NCI-H128 (cell line): ENCODE results near the gene CNTN2.

Source experiments
- DNase-seq: peaks from one replicate; lab custom pipeline; 2025; ENCODE audit not compliant: unreplicated experiment; lab: John Stamatoyannopoulos, UW

The CNTN2 gene

DNA sequence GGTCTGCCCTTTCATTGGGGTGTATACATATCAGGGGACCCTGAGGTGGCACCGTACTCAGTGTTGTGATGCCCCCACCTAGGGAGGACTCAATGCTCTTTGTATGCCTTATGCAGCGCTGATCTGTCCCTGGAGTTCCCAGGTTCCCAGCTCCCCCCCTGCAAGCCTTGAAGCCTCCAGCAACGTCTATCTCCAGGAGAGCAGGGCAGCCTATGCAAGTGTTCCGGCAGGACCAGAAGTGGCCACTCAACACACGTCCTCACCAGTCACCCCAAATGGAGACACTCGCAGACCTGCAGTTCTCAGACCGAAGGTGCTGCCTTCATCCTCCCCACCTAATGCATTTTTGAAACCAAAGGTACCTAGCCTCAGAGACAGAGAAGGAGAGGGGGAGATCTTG lies 25.2 kb upstream of the CNTN2 start:
- no peak for DNase-seq

DNA sequence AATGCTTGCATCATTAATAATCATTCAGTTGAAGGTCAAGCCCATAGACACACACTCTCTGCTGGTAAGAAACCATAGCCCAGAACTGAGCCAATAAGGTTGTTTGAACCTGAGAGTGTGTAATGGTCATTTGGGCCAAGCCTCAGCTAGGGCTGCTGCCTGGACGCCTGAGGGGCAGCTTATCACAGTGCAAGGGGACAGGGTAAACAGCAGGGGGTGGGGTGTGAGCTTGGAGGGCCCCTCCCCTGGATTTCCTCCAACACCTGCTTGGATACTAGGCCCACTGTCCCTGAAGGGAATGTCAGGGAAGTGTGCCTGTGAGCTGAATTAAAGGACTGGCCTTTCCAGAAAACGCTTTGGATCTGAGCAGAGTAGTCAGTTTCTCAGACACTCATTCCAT lies 24.6 kb upstream of the CNTN2 start:
- no peak for DNase-seq

DNA sequence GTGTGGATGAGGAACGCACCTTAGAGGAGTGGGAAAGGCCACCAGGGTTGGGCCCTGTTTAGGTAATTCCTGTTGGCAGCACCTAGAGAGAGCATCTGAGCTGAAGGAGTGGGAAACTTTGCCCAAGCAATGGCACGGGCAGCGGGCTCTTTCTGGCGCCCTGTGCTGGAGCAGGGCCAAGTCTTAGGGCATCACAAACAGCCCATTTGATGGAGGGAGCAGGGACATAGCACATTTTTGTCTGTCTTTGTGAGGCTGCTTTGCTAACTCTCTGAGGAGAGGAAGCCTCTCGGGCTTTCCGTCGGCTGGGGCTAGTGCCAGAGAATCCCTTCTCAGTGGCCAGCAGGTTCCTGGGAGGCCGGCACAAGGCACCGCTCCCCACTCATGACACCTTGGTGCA lies 22.5 kb upstream of the CNTN2 start:
- no peak for DNase-seq

DNA sequence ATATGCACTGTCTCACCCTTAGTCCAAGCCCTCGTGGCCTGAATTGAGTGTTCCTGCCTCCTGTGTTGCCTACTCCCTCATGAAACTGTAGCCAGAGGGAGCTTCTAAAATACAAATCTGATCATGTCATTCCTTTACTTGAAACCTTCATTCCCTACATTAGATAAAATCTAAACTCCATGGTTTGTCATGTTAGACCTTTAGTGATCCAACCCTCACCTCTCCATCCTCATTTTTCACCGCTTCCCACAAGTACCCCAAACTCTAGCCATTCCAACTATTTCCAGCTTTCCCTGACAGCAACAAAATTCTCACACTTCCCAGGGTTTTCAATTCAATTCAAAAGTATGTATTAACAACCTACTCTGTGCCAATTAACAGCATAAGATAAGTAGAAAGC lies 18.3 kb upstream of the CNTN2 start:
- DNase-seq: no peak

DNA sequence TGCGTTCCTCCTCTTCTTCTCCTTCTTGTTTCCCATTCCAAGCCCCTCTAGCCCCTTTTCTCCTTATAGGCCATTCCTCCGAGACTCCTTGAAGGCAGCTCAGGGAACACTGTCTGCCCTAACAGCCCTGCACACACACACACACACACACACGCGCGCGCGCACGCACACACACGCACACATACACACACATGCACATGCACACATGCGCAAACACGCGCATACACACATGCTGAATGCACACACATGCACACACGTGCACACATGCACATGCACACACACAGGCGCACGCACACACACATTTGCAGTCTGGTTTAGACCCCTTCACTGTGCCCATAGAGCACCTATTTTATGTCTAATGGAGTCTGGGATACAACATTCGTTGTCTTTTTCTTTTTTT lies 17.8 kb upstream of the CNTN2 start:
- no peak for DNase-seq

DNA sequence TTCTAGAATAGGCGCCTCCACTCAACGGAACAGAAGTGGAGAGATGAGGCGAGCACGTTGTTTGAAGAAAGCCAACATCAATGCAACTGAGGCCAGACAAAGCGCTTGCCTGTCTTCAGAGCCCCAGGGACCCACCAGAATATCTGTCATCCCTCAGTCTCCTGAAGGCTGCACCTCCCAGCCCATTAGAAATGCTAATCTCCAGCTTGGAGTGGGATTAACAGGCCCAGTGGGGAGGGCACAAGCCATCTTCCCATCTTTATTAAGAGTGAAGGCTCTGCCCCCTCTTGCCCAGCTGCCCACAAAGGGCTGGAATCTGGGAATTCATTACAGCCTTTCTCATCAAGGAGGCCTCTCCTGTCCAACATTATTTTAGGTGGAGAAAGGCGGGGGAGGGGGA lies 16.8 kb upstream of the CNTN2 start:
- DNase-seq: no peak

DNA sequence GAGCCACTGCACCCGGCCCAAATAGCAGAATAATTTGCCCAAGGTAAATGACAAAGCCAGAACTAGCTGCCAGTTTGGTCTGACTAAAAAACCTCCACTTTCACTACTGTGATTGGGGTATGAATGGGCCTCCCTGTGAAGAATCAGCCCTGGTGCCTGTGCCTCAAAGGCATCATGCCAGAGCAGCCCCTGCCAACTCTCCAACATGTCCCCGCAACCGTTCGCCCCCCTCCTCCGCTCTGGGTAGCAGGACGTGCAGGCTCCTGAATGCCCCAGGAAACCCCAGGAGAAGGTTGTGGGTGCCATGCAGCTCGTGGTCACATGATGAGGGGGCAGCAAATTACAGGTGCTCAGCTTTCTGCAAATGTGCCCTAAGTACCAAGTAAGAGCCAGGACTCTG lies 14.6 kb upstream of the CNTN2 start:
- DNase-seq: no peak

DNA sequence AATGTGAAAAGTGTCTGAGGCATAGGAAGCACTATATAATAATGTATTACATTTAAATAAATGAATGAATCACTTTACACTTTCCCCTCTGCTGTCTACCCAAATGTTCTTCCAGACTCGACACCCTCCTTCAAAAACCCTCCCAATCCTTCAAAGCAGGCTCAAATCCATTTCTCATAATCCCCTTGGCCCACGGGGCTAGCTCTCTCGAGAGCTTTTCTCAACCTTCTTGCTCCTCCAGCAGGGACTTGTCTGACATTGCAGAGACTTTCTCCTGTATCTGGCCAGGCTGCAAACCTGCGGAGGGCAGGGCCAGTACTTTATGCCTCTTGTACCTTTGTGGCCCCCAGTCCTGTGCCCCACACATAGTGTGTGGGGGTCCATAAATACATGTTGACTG lies 14.1 kb upstream of the CNTN2 start:
- no peak for DNase-seq

DNA sequence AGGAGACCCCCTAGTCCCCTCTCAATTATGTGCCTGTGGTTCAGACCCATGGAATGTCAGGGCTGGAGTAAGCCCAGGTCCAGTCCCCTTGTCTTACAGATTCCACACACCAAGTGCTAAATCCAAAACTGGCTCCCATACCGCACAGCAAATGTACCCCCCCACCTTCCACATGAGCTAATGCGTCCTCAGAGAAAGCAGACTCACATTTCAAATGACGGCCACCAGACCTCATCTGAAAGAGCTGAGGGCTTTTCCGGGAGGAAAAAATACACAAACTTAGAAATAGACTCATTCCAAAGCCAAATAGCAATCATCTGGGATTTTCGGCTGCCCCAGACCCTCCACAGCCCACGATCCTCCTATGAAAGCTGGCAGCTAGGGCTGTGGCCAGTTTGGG lies 12.8 kb upstream of the CNTN2 start:
- no peak for DNase-seq

DNA sequence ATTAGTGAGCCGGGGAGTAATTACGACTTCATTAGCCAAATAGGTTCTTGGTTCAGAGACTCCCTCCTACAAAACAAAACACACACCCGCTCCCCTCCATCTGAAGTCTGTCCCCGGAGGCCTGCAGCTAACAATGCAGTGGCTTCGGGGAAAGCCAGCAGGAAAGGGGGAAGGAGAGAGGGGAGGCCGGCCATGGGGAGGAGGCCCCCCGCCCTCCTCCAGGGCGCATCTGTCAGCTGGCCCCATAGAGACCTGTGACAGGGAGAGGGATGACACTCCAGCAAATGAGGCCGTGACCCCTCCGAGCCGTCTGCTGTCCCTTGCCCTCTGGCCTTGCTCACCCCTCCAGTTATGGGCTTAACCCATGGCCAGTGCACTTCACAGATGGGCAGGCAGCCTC lies 12.1 kb upstream of the CNTN2 start:
- no peak for DNase-seq

DNA sequence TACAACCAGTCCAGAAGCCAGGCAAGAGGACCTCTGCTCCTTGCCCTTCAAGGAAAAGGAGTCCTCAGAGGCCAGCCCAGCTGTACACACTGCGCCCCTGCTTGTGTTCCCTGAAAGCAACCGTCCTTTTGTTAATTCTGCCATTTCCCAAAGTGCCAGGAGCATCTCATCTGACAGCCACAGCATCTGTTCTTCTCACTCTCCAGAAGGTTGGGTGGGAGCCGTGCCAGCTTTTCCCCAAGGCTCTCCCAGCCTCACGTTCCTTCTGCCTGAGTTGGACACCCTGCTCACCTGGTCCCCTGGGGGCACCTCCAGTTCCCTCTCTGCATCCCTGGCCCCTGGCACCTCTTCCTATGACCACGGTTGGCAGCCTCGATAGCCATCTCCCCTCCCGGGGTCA lies 10.5 kb upstream of the CNTN2 start:
- no peak for DNase-seq

DNA sequence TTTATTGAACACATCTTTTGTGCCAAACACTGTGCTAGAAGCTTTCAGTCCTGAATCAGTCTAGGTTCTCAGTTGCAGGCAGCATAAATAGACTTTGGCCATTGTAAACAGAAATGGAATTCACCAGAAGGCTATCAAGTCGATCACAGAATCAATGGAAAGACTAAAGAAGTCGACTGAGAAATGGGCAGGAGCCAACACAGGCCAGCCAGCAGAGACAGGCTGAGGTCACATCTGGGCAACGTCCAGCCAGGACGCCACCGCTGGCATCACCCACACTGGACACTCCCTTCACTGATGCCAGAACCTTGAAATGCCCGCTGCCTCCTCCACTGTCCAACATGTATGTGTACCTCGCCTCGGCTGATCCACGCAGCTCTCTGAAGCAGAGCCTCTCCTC lies 5.5 kb upstream of the CNTN2 start:
- DNase-seq: no peak

DNA sequence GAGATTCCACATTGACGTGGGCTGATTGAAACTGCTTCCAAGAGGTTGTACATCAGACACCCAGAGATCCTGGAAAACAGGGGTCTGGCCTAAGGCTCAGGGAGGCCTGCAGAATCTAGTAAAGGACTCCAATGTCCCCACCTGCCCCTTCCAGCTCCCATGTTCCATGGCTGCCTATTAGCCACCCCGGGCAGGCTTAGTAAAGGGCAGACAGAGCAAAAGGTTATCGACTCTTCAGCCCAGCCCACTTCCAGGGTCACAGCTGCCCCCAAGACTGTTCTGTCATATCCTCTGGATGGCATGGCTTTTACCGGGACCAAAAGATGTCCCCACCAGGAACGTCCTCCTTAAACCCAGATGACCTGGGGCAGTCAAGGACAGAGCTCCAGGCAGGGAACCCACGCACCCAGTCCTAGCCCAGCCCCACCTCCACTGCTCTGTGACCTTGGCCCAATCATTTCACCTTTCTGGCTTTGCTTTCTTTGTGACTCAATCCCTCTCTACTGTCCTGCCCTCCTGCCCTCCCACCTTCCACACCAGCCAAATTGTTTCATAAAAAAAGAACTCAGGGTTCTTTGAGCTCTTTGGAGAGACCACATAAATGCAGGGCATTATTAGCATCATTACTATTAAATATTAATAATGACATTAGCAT lies 4.8 kb upstream of the CNTN2 start:
- DNase-seq: no peak

DNA sequence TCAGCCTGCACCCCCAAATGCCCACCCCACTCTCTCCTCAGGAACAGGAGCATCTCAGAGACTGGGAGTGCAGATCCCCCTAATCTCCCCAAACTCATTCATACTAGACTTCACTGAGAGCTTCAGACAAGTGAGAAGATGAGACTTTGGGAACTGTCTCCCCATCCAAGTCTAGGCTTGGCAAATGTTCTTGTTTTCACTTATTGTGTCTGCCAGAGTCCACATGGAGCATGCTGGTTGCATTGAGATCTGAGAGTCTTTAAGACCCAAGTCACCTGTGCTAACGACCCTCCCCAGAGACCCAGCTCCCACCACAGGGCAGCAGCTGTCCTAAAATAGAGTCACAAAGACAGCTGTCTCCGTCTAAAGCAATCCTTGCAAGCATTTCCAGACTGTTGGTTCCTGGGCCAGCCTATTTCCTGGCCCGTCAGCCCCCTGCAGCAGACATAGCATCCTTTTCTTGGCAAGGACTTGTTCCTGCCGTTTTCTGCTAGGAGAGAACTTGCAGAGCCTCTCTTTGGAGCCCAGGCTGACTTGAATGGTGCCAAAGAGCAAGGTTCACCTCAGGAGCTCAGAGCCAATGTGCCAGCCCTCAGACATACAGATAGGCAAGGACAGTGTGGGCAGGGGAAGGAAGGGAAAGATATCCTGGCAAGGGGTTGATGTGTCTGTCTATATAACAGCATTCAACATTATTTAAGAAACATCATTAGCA lies 1.9 kb upstream of the CNTN2 start:
- DNase-seq: no peak

DNA sequence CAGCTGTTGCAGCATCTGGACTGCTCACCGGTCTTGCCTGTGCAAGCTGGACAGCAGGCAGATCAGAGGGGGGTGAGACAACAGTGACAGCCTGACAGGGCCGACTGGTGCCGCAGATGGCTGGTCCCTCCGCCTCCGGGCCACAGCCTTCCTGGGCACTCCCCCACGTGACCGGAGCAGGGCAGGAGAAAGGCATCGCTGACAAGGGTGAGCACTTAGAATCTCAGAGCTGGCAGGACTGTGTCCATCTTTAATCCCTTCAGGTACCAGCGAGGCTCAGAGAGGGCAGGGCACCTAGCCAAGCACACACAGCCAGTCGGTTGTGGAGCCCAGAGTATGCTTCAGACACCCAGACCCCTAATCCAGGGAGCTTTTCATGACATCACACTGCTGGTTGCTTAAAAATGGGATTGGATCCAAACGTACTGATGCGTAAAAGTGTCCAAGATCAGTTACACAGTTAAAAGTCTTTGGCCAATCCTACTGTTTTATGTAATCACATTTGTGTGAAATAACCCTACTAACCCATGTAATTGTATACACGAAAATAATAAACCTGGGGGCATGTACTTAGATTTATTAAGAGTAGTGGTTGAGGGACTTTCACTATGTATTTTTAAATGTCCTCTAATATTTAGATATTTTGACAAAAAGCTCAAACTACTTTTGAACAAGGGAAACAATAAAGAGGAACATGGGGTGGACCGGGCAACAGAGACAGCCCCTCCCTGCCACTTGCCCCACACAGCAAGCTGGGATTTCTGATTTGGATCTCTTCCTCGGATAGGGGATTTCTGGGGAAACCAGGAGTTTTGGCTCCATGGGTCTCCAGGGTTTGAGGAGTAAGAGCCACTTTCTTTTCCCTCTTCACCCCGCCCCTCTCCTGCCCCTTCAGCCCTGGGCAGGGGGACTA lies 758 bp upstream of the CNTN2 start:
- DNase-seq: no peak

DNA sequence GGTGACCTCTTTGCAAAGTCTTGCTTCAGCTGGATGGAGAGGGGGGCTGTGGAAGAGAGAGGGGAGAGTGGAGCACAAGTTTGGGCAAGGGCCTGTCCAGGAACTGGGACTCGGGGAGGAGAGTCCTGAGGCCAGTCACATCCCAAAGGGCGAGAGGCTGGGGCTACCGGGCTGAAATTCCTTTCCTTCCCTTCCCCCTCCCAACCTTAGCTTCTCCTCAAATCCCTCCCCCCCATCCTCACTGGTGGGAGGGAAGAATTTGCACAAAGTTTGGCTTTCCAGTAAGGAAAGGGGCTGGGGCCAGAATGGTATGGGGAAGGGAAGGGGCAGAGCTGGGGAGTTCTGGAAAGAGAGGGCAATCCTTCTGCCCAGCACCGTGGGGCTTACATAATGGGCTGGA lies 854 bp downstream of the CNTN2 start:
- no peak for DNase-seq

DNA sequence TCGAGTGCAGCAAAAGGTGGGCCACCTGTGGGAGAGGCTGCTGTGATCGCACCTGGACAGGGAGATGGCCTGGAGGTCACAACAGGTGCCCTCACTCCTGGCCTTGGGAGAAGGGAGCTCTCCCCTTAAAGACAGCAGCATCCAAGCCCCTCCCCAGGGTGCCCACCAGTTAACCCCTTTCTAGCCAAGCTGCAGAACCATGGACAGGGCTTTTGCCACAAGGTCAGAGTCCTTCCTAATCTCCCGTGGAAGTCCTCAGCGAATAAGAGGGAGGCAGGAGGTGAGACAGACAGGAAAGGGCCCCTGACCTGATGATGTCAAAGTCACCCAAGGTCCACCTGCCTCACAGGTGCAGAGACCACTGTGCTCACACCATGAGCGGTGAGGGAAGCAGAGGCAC lies 1.7 kb downstream of the CNTN2 start:
- DNase-seq: no peak

DNA sequence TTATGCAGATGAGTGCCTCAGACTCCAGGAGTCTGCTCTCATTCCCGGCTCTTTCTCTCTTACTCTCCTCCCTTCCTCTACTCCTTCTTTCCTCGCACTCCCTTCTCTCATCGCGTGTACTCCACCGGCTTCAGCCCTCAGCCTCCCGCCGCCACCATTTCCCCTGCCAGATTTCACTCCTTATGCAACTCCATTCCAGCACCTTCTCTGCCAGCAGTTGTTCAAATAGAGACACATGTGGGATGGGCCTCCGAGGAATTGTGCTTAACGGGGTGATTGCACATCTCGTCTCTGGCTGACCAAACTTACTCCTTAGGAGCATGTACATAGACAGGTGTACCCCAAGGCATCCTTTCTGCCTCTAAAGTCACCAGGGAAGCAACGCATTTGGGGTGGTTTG lies 2.1 kb downstream of the CNTN2 start:
- DNase-seq: no peak

DNA sequence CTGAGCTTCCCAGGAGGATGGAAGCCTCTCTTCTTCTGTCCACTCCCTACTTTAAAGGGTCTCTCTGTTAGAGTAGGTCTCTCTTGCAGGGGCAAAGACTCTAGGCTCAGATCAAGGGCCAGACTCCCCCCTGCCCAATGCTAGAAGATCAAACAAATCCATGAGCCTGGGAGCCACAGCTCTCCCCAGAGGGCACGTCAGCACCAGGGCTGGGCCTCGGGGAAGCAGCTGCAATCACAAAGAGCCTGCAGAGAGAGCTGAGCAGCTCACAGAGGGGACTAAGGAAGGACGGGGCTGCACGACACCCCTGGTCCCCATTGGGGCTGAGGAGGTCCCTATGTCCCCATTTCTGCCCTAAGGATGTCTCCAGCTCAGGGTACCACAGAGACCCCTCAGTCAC lies 3.9 kb downstream of the CNTN2 start:
- DNase-seq: no peak

DNA sequence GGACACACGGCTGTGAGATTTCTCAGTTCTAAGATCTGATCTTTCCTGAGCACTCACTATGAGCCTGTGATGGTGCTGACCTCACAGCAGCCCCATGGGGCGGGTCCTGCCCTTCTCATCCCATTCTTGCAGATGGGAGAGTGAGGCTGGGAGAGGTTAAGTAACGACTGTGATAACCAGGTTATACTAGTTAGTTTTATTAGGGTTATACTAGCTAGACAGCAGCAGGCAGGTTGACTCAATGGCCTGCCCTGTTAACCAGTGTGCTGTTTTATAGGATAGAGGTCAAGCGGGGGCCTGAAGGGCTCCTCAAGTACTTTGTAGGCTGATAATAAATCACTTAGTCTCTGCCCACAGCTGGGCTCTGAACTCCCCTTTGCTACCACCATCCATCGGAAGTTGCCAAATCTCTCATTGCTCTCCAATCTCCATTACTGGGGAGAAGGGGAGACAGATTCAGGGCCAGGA lies 4.8 kb downstream of the CNTN2 start:
- no peak for DNase-seq

DNA sequence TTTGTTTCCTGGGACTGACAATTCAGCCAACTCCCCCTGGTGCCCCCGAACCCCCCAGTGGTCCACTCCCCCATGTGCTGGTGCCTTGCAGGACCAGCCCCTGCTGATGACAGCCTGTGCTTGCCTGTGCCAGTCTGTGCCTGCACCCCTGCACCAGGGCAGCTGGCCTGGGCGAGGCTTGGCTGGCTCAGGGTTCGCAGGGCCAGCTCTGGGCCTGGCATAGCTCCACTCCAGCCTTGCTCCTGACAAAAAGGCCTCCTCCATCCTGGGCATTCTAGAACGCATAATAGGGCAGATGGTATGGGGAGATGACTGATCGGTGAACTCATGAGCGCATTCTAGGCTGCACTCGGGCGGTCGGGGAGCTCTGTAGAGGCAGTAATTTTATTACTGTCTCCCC lies 5.4 kb downstream of the CNTN2 start:
- DNase-seq: no peak

DNA sequence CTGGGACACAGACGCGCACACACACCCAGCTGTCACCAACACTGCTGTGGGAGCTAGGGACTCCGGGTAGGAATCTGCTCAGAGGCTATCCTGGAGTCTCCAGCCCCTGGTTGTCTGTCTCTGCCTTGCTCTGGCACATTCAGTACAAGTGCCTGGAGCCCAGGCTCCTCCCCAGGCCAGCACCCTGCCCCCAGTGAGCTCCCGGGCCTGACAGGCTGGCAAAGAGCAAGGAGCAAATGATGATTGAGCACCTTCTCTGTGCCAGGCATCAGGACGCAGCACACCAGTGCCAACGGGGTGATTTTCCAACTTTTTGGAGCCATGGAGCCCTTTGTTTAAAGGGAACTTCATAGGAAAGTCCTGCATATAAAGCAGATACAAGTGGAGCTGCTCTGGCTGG lies 6.5 kb downstream of the CNTN2 start:
- DNase-seq: no peak
